Uterine smooth muscle cell (primary cell): ENCODE results near the gene CEP104. TPM values are rescaled to one million over a fixed set of nuclear protein-coding genes. Genes with fewer than 3 reads are reported as not detected.

Source experiments
- total RNA-seq: library from RNA; depleted of rRNA; stranded (reverse); fragments of >200 nt; gene quantifications from 2 replicates; pipeline ENCODE4 v1.2.3, GENCODE V29; 2014

The CEP104 gene
- total RNA-seq, result 21.2 and 29.6 TPM in 2 replicates

DNA sequence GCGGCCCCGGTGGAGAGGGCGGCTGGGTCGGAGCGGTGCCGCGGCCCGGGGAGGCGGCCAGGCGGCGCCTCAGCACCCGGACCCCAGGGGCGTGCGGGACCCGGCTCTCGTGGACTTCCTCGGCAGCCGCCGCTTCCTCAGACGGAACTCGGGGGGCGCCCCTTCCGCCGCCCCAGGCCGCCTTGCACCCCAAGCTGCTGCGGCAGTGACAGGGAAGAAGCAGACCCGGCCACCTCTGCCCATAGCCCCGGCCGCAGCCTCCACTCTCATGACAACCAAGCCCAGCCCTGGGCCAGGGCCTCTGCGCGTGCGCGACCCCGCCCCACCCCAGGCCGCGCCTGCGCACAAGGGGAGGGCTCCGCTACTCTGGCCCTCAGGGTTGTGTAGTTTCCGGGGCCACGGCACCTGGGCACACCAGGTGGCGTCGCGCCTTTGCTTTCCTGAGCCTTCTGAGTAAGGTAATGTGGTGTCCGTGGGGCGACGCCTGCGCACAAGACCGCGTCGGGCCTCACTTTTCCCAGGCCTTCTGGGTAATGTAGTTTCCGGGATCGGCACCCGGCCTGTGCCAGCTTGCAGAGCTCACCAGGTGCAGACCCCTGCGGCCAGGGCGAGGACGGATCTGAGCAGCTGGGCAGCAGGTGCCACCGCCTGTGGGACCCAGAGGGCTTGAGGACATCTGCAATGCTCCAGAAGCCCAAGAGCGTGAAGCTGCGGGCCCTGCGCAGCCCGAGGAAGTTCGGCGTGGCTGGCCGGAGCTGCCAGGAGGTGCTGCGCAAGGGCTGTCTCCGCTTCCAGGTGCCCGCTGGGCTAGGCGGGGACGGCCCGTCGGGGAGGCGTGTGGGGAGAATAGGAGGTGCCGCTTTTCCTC lies at the start of gene CEP104, which contains the start of gene DFFB:
Gene CEP104, minus strand, starts transcription at position 289 of the 868 bp plus-strand sequence. CDS start 4,804 bp downstream, outside the sequence.
Gene DFFB, plus strand, starts transcription at position 554 of the 868 bp plus-strand sequence. Its CDS starts 128 bp downstream, at position 682.

DNA sequence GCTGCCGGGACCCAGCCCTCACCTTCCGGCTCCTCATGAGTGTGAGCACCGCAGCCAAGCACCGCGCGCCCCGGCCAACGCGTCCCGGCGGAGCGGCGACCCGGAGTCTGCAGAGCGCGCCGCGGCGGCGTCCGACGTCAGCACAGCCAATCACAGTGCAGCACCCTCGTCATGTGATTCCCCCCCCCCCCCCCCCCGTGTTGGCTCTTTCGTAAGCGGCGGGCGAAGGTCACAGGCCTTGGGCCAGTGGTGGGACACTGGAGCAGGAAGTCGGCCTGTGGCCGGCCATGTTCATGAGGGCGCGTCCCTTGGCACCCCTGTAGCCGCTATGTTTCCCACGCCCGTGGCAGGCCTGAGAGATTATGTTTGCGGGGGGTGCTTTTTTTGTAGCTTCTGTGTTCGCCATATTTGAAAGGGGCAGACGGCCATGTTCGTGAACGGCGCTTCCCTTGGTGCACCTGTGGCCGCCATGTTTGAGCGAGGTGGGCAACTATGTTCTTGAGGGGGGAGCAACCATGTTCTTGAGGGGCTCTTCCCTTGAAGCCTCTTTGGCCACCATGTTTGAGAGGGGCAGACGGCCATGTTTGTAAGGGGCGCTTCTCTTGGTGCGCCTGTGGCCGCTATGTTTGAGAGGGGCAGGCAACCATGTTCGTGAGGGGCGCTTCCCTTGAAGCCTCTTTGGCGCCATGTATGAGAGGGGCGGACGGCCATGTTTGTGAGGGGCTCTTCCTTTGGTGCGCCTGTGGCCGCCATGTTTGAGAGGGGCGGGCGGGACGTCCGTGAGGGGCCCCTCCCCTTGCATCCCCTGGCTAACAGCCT lies 43.3 kb upstream of the CEP104 start, which contains the start of gene C1orf174:
Gene C1orf174, minus strand, starts transcription at position 123 of the 819 bp plus-strand sequence. Its CDS starts 86 bp downstream, at position 37.

DNA sequence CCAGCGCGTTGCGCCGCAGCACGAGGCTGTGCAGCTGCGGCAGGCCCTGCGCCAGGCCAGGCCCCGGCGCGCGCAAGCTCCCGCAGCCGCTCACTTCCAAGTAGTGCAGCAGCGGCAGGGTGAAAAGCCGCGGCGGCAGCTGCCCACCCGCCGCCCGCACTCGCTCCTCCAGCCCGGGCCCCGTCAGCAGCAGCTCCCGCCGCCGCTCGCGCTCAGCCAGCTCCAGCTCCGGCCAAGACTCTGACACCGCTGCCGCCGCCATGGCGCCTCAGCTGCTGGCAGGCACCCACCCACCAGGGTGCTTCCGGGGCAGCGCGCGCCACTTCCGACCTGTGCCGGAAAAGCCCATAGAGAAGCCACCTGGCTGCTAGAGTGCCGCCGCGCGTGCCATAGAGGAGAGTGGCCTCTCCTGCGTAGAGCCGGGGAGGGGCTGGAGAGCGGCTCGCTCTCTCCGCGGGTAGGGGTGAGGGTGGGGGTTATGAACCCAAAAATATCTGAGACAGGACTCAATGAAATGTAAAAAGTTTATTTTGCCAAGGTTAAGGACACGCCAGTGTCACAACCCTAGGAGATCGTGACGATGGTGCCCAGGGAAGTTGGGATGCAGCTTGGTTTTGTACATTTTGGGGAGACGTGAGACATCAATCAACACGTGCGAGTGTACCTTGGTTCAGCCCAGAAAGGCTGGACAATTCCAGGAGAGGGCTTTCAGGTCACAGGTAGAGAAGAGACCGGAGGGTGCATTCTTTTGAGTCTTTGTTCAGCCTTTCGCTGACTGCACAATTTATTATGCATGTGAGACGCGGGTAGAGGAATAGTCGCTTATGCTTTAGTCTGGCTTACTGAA lies 60.6 kb downstream of the CEP104 start, which contains the start of gene LRRC47:
Gene LRRC47, minus strand, starts transcription at position 284 of the 847 bp plus-strand sequence. Its CDS starts 22 bp downstream, at position 262.

DNA sequence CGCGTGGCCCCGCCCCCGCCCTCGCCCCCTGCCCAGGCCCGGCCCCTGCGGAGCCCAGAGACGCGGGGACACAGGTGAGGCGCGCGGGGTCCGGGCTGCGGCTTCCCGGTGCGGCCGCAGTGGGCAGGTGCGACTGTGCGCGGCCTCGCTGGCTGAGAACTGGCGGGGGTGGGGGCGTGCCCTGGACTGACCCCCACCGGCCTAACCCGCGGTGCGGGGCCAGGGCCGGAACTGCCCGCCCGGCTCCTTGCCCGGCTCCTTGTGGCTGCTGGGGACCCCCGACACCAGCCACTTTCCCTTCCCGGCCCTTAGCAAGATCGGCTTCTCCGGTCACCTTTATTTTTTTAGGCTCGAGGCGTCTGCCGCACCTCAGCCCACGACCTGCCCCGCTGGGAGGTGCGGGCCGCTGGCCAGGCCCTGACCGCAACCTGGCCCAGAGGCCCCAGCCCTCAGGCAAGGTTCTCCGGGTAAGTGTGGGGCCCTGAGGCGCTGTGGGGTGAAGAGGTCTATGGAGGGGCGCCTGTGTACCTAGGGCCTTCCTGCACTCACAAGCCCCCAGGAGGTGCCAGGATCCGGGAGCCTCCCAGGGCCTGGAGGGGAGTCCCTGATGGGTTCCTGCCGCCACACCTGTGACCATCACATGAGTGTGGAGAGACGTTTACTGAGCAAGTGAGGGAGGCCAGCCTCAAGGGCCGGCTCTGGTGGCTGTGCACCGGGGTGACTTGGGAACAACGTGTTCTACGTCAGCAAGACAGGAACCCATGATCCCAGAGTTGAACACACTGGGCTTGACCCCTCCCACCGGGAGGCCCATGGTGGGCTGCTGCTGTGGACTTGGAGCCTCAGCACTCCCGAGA lies 84.1 kb downstream of the CEP104 start, which contains the start of gene SMIM1:
Gene SMIM1, plus strand, starts transcription at position 35 of the 857 bp plus-strand sequence. CDS start 2,625 bp downstream, outside the sequence.

Other genes with a start within 250 kb of the CEP104 start
- 0.77 and 2.5 TPM in 2 replicates for gene MEGF6, start 245.7 kb downstream of the CEP104 start, total RNA-seq
- 23.8 and 24.7 TPM in 2 replicates for gene TPRG1L, start 232.2 kb downstream of the CEP104 start, total RNA-seq
- gene WRAP73, start 207.1 kb downstream of the CEP104 start, total RNA-seq, result 19.9 and 20.1 TPM in 2 replicates
- under 0.01 and 0.12 TPM in 2 replicates for gene TP73, start 204.7 kb downstream of the CEP104 start, total RNA-seq
- not detected in 2 replicates for gene CCDC27, start 104.8 kb downstream of the CEP104 start, total RNA-seq
- gene SMIM1, start 84.5 kb downstream of the CEP104 start, total RNA-seq, result 0.55 and 2.5 TPM in 2 replicates
- 36.9 and 39.9 TPM in 2 replicates for gene LRRC47, start 60.7 kb downstream of the CEP104 start, total RNA-seq
- 10.5 and 14.1 TPM in 2 replicates for gene DFFB, start 265 bp upstream of the CEP104 start, total RNA-seq
- 35.0 and 46.6 TPM in 2 replicates for gene C1orf174, start 43.1 kb upstream of the CEP104 start, total RNA-seq